Activated CD4-positive, alpha-beta T cell treated with anti-CD3 and anti-CD28 coated beads for 36 hours (primary cell): ENCODE data around the gene PADI1. TPM values are rescaled to one million over a fixed set of nuclear protein-coding genes. Genes with fewer than 3 reads are reported as not detected.

Experiments used
- ATAC-seq: fragments of 200-7000 bp; cut with Tn5 transposase; one replicate; pipeline ENCODE4 v1.10.0; 2021; ENCODE audit warnings: mild to moderate bottlenecking, moderate library complexity
- CTCF ChIA-PET: fragments of 350-600 bp; sonication (Branson Sonifier 250); formaldehyde crosslinking; loops from one replicate; lab custom pipeline; 2021; ENCODE audit warnings: antibody characterized with exemption; lab: Charles Lee
- POLR2A ChIA-PET: fragments of 350-600 bp; sonication (Branson Sonifier 250); formaldehyde crosslinking; loops from one replicate; lab custom pipeline; 2021; ENCODE audit warnings: antibody characterized with exemption, inconsistent platforms; lab: Charles Lee
- DNase-seq: peaks from one replicate; pipeline ENCODE4 v3.0.0-alpha.2; 2020
- H3K27ac Mint-ChIP-seq: one replicate; pipeline ENCODE4 v1.8.0; 2021; ENCODE audit warnings: mixed read lengths
- H3K27me3 Mint-ChIP-seq: one replicate; pipeline ENCODE4 v1.8.0; 2021; ENCODE audit warnings: mixed read lengths
- H3K36me3 Mint-ChIP-seq: one replicate; pipeline ENCODE4 v1.8.0; 2021; ENCODE audit warnings: low read depth, mixed read lengths
- H3K4me1 Mint-ChIP-seq: one replicate; pipeline ENCODE4 v1.8.0; 2021; ENCODE audit warnings: mixed read lengths
- H3K4me3 Mint-ChIP-seq: one replicate; pipeline ENCODE4 v1.8.0; 2021; ENCODE audit warnings: mild to moderate bottlenecking, moderate library complexity, mixed read lengths
- H3K9me3 Mint-ChIP-seq: one replicate; pipeline ENCODE4 v1.8.0; 2021; ENCODE audit warnings: low read depth, mixed read lengths
- intact Hi-C, 2 experiments: fragments of 100-400 bp; cut with DNase I in 1 of 2; cut with micrococcal nuclease in 1 of 2; formaldehyde crosslinking; loops; one replicate each; pipeline versions ENCODE4 v1.14.2 to v1.15.1; 2022 to 2024; cut with DNase I, micrococcal nuclease
- total RNA-seq, 2 experiments: library from RNA; stranded (reverse); gene quantifications; one replicate each; pipeline ENCODE4 v1.2.3, GENCODE V29; 2021

Gene PADI1
- total RNA-seq, 2 experiments from 2014 or later, result not detected

DNA sequence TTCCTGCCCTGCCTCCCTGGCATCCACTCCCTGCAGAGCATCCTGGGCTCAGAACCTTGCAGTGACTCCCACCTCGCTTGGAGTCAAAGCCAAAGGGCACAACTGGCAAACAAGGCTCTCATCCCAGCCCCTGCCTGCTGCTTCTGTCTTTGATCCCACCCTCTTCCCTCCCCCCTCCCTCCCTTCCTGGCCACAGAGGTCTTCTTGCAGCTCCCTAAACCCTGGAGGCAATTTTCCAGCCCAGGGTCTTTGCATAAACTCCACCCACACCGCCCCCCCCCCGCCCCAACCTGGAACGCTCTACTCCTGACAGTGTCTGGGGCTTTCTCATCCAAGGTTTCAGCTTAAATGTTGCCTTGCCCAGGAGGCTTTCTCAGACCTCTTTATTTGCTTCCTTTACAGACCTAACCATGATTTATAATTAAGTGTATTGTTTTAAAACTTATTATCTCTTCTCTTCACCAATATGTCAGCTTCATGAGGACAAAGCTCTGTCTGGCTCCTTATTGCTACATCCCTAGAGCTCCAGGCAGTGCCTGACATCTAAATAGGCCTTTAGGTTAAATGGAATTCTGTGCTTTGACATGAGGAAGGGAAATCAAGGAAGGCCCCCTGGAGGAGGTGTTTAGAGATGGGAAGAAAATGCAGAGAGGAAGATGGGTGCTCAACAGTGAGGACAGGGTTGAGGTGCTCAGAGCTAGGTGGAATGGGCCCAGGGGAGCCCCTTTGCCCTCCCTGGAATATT is 37.7 kb upstream of the PADI1 start:
- ATAC-seq (no peak), DNase-seq (no peak)
- Mint-ChIP-seq H3K27me3 (peaks cover 2% of the 10 kb centered on the region), H3K36me3 (no peaks in the 10 kb centered on the region), H3K27ac (no peak overlapping the region), H3K4me3 (no peak overlapping the region), H3K4me1 (no peaks in the 10 kb centered on the region), H3K9me3 (no peaks in the 10 kb centered on the region)
- CTCF ChIA-PET, result no interaction called here
- intact Hi-C loops, result no loop called here
- POLR2A ChIA-PET, result no interaction called here

DNA sequence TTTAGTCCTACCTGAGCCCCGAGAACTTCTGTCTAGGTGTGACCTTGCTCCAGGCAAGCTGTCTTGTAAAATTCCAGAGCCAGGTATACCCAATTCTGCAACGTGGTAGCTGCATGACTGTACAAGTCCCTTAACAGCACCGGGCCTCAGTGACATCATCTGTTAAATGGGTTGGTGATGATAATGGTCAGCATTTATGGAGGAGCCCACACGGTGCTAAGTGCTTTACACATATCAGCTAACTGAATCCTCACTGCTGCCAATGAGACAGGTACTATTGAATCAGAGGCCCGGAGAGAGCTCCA is 37.2 kb upstream of the PADI1 start:
- ChIA-PET POLR2A (no interaction called here), CTCF (no interaction called here)
- Mint-ChIP-seq H3K27me3 (peaks cover 2% of the 10 kb centered on the region), H3K4me1 (no peaks in the 10 kb centered on the region), H3K27ac (no peak overlapping the region), H3K9me3 (no peaks in the 10 kb centered on the region), H3K4me3 (no peak overlapping the region), H3K36me3 (no peaks in the 10 kb centered on the region)
- DNase-seq (no peak), ATAC-seq (no peak)
- intact Hi-C loops, result no loop called here

DNA sequence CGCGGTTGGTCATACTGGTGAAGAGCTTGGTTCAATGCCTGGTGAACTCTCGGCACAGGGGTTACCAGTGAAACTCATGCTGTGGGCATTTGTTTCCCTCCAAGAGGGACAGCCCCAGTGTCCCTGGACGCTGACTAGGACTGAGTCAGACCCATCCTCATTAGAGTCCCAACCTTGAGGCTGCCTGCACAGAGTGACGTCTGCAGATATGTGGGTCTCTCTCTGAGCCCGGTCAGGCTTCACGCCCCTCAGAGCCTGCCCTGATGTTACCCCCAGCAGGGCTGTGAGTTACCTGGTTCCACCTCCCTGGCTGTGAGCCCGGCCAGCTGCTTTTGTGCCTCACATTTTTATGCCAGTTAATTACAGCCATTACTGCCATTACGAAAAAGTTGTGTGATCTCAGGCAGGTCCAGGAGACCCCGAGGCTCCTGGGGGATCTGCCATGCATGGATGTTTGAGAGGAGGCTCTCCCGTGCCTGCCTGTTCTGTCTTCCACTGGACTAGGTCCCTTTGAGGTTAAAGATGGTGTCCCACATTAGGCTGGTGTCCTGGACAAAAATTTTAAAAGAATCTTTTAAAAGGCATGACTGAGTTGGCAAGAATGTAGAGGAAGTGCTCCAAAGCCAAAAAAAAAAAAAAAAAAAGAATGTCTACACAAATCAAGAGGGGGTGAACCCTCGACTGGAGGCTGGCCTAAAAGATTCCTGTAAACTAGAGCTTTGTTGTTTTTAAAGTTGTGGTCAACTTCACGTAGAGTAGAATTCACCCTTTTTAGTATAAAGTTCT is 36.6 kb upstream of the PADI1 start:
- ChIA-PET POLR2A (no interaction called here), CTCF (no interaction called here)
- intact Hi-C loops, result no loop called here
- no peak for DNase-seq
- Mint-ChIP-seq H3K27ac (no peak overlapping the region), H3K9me3 (no peaks in the 10 kb centered on the region), H3K4me1 (no peaks in the 10 kb centered on the region), H3K4me3 (no peak overlapping the region), H3K36me3 (no peaks in the 10 kb centered on the region), H3K27me3 (peaks cover 5% of the 10 kb centered on the region)
- ATAC-seq, result no peak

DNA sequence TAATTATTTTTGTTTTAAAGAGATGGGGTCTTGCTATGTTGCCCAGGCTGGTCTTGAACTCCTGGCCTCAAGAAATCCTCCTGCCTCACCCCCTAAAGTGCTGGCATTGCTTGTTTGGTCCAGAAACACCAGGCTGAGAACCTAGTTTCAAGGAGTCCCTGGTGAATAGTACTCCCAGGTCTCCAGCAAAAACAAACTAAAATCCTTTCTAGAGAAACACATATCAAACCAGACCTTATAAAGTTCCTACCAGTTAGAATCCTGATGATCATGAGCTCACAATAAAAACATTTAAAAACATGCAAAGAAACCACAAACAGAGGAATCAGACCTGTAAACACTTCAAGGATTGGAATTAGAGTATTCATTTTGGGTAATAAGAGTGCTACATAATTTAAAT is 34.4 kb upstream of the PADI1 start:
- H3K27ac Mint-ChIP-seq, result no peak overlapping the region
- no peak for DNase-seq
- no peaks in the 10 kb centered on the region for H3K9me3 Mint-ChIP-seq
- H3K36me3 Mint-ChIP-seq, result no peaks in the 10 kb centered on the region
- H3K4me1 Mint-ChIP-seq, result no peaks in the 10 kb centered on the region
- no peak overlapping the region for H3K4me3 Mint-ChIP-seq
- intact Hi-C loops, result no loop called here
- H3K27me3 Mint-ChIP-seq, result peaks cover 7% of the 10 kb centered on the region
- CTCF ChIA-PET, result no interaction called here
- no peak for ATAC-seq
- POLR2A ChIA-PET, result no interaction called here

DNA sequence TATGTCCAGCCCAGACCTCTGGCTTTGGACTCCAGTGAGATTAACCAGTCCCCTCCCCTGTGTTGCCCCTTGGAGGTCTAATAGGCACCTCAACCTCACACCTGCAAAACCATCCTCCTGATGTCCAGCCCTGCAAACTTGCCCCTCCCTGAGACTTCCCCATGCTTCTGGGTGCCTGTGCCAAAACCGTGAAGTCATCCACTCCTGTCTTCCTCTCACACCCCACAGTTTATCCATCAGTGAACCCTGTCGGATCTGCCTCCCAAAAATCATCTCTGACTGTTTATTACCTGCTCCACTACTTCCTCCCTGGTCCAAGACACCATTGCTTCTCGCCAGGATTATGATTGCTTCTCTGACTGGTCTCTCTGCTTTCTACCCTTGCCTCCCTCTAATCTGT is 31.7 kb upstream of the PADI1 start:
- H3K9me3 Mint-ChIP-seq, result peaks cover 3% of the 10 kb centered on the region
- no peak overlapping the region for H3K4me3 Mint-ChIP-seq
- H3K4me1 Mint-ChIP-seq, result no peaks in the 10 kb centered on the region
- H3K27me3 Mint-ChIP-seq, result peaks cover 10% of the 10 kb centered on the region
- ChIA-PET POLR2A (no interaction called here), CTCF (no interaction called here)
- DNase-seq (no peak), ATAC-seq (no peak)
- H3K36me3 Mint-ChIP-seq, result no peaks in the 10 kb centered on the region
- intact Hi-C loops, result no loop called here
- no peak overlapping the region for H3K27ac Mint-ChIP-seq

DNA sequence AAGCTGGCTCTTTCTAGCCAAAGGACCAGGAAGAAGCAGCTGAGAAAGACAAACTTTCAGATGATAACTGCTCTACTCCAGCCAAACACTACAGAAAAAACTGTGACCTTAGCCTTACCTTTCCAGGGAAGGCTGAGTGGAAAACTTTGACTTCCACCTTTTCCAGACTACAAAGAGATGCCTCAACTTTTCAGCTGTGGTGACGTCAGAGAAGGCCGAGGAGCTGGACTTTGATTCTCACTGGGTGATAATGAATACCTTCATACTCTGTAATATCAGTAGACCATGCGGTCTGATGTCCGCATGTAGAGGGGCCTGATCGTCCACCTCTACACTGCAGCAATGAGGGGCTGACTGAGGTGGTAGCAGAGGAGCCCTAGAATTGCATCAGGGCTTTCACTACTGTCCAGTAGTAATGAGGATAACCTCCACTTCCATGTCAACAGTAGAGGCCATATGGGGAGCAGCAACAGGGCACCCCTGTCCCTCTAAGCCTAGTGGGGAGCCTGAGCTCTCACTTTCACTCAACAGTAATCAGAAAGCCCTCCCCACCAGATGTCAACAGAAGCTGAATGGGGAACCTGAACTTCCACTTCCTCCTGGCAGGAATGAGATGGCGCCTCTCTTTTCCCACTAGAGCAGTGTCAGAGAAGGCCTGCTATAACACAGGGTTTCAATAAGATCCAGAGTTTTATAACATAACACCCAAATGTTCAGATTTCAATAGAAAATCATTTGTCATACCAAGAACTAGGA is 28.4 kb upstream of the PADI1 start:
- peaks cover 13% of the 10 kb centered on the region for H3K4me1 Mint-ChIP-seq
- POLR2A ChIA-PET, result no interaction called here
- H3K27me3 Mint-ChIP-seq, result peaks cover 10% of the 10 kb centered on the region

DNA sequence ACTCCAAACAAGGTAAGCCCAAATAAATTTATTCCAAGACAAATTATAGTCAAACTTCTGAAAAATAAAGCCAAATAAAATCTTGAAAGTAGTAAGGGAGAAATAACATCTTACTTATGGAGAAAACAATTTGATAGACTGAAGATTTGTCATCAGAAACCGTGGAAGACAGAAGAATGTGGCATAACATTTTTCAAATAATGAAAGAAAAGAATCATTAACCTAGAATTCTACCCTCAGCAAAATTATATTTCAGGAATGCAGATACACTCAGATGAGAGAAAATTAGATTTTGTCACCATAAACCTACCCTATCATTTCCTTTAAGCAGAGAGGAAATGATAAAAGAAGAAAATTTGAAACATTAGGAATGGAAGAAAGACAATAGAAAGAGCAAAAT is 27.3 kb upstream of the PADI1 start:
- Mint-ChIP-seq H3K27ac (no peak overlapping the region), H3K9me3 (peaks cover 7% of the 10 kb centered on the region), H3K4me1 (peaks cover 21% of the 10 kb centered on the region), H3K36me3 (no peaks in the 10 kb centered on the region), H3K27me3 (peaks cover 10% of the 10 kb centered on the region), H3K4me3 (no peak overlapping the region)
- ATAC-seq (no peak), DNase-seq (no peak)
- ChIA-PET CTCF (interaction anchor here (1.0 kb wide), 1 partner anchor 52 kb away, joined by 3 read pairs; no protein-coding TSS in a partner anchor), POLR2A (no interaction called here)
- intact Hi-C loops, result no loop called here

More for the DNA sequence above, 28.4 kb upstream of the PADI1 start:
- H3K36me3 Mint-ChIP-seq, result no peaks in the 10 kb centered on the region
- H3K27ac Mint-ChIP-seq, result no peak overlapping the region
- CTCF ChIA-PET, result interaction anchor here (1.5 kb wide), 1 partner anchor 23 kb away, joined by 3 read pairs; no protein-coding TSS in a partner anchor
- H3K4me3 Mint-ChIP-seq, result no peak overlapping the region
- no peak for ATAC-seq
- no peak for DNase-seq
- intact Hi-C loops, result no loop called here
- peaks cover 7% of the 10 kb centered on the region for H3K9me3 Mint-ChIP-seq

DNA sequence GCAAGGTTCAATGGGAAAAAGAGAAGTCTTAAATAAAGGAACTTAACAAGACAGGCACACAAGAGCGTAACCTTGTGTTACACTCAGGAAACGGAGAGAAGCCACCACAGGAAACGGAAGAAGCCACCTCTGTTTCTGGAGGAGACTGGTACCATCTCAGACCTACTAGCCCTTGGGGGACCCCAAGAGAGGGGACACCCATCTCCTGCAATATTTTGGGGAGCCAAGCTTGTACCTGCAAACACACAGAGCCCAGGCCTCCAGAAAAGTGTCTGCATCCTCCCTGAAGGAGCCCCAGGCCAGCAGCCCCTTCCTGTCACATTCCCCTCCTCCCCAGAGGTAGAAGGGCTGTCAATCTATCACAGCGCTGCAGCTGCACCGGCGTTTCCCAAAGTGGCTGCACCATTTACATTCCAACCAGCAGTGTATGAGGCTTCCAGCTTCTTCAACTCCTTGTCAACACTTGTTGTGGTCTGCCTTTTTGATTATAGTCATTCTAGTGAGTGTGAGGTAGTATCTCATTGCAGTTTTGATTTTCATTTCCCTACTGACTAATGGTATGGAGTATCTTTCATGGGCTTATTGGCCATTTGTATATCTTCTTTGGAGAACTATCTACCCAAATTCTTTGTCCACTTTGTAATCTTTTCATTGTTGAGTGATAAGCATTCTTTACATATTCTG is 23.0 kb upstream of the PADI1 start:
- Mint-ChIP-seq H3K9me3 (peaks cover 5% of the 10 kb centered on the region), H3K27me3 (peaks cover 1% of the 10 kb centered on the region), H3K27ac (peak overlapping the region; percentile 73), H3K4me1 (peaks cover 34% of the 10 kb centered on the region), H3K36me3 (no peaks in the 10 kb centered on the region), H3K4me3 (peak overlapping the region; percentile 26)
- intact Hi-C loops, result no loop called here
- ChIA-PET CTCF (no interaction called here), POLR2A (no interaction called here)
- no peak for DNase-seq
- ATAC-seq, result peak; percentile 73

DNA sequence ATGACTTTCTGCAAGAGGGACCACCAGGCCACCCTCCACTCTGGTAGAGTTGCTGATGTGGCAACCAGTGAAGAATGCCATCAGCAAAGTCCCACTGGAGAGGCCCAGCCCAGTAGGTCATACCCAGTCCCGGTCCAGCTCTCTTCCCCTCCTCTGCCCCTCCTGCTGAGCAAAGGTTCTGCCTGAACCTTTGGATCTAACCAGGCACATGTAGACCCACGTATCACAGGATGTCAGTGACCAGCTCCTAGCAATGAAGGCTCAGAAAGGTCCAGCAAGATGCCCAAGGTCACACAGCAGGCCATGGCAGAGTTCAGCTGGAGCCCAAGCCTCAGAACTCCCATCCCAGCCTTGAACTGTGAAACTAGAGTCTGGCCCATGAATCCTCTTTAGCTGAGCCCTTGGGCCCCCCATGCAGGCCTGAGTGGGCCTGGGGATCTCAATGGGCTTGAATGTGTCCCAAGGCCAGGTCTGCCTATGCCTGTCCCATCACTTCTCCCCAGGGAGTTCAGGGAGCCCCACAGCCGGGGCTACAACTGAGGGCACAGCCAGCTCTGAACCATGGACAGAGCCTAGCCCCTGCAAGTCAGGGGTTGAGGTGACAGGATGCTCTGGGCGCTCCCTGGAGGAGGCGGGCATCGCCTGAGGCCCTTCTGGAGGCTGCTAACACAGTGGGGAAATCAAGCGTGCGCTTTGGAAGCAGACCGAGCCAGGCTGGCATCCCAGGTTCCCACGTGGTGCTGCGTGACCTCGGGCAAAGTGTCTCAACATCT is 21.4 kb upstream of the PADI1 start:
- peaks cover 9% of the 10 kb centered on the region for H3K9me3 Mint-ChIP-seq
- peaks cover 2% of the 10 kb centered on the region for H3K36me3 Mint-ChIP-seq
- CTCF ChIA-PET, result no interaction called here
- H3K27me3 Mint-ChIP-seq, result no peaks in the 10 kb centered on the region
- POLR2A ChIA-PET, result no interaction called here
- peaks cover 37% of the 10 kb centered on the region for H3K4me1 Mint-ChIP-seq
- no peak for ATAC-seq
- intact Hi-C loops, result no loop called here
- no peak for DNase-seq
- no peak overlapping the region for H3K27ac Mint-ChIP-seq
- no peak overlapping the region for H3K4me3 Mint-ChIP-seq

DNA sequence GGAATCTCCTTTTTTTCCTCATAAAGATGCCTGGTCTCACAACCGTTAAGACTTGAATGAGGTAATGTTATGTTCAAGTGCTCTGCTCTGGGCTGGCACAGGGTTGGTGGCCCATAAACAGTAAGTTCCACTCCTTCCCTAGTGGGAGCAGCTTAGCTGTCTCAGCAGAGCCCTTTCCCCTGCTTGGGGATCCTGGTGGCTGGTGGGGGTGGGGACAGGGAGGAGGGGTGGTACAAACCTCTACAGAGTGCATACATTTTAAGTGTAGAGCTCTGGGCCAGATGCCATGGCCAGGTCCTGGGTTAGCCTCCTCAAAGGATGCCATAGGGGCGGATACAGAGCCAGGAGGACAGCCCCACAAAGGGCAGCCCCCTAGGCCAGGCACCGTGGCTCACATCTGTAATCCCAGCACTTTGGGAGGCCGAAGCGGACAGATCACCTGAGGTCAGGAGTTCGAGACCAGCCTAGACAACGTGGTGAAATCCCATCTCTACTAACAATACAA is 20.7 kb upstream of the PADI1 start:
- H3K27me3 Mint-ChIP-seq, result no peaks in the 10 kb centered on the region
- no peak for DNase-seq
- no peak for ATAC-seq
- H3K27ac Mint-ChIP-seq, result no peak overlapping the region
- ChIA-PET CTCF (no interaction called here), POLR2A (no interaction called here)
- H3K4me1 Mint-ChIP-seq, result peaks cover 37% of the 10 kb centered on the region
- peaks cover 9% of the 10 kb centered on the region for H3K9me3 Mint-ChIP-seq
- no peak overlapping the region for H3K4me3 Mint-ChIP-seq
- intact Hi-C loops, result no loop called here
- H3K36me3 Mint-ChIP-seq, result peaks cover 2% of the 10 kb centered on the region
